HepG2 (cell line): ENCODE data around the gene C6orf62. TPM values are rescaled to one million over a fixed set of nuclear protein-coding genes. Genes with fewer than 3 reads are reported as not detected.
"Not testable (repeated sequence)": the region's sequence is repeated elsewhere in the genome, so short reads cannot be mapped to it uniquely, and the experiment has no call there.

Source experiments
- ATAC-seq: fragments of 200-7000 bp; cut with Tn5 transposase; 3 replicates; pipeline ENCODE4 v1.9.1; 2020; ENCODE audit warnings: mild to moderate bottlenecking, moderate library complexity
- BruUV-seq: library from RNA; stranded (reverse); fragments of 400-500 nt; replicated peaks from 2 replicates; lab custom pipeline; 2021; lab: Mats Ljungman, UMichigan
- CTCF ChIA-PET: fragments of 300-600 bp; formaldehyde crosslinking; extraction: SDS; loops from one replicate; lab custom pipeline; 2021; ENCODE audit warnings: low total read pairs, inconsistent platforms, low intra/inter-chr PET ratio; lab: Yijun Ruan, JAX
- POLR2A ChIA-PET: fragments of 350-600 bp; sonication (Branson Sonifier 250); formaldehyde crosslinking; loops from one replicate; lab custom pipeline; 2020; ENCODE audit warnings: antibody characterized with exemption, inconsistent platforms; lab: Yijun Ruan, JAX
- DNase-seq: peaks from one replicate; pipeline ENCODE4 v3.0.0-alpha.2; 2015; ENCODE audit warnings: low spot score
- FAIRE-seq: peaks from 3 replicates; lab custom pipeline; 2011; peaks lifted over from hg19 to GRCh38; lab: Jason Lieb, UNC
- H2AFZ ChIP-seq: one replicate; pipeline ENCODE4 v1.6.1; 2011; ENCODE audit warnings: low read length, inconsistent platforms
- H3K27ac ChIP-seq: fragments of 300-600 bp; 3 replicates; pipeline ENCODE4 v1.8.0; 2011; ENCODE audit warnings: mixed run types, mild to moderate bottlenecking, mixed read lengths, low read length, inconsistent platforms; ENCODE audit not compliant: insufficient read depth; ENCODE audit errors: extremely low read length
- H3K27me3 ChIP-seq, 2 experiments: fragments of 200-600 bp in 1 of 2; 2 replicates in 1 of 2; 3 replicates in 1 of 2; pipeline versions ENCODE4 v1.6.0 to v1.8.0; 2011; ENCODE audit warnings: low read length in 2 of 2, mild to moderate bottlenecking in 2 of 2, moderate library complexity in 2 of 2, inconsistent platforms in 1 of 2; ENCODE audit not compliant: insufficient read depth in 2 of 2, control insufficient read depth in 1 of 2
- H3K36me3 ChIP-seq, 2 experiments: fragments of 200-600 bp in 1 of 2; replicated peaks in 1 of 2; 2 replicates in 1 of 2; 3 replicates in 1 of 2; pipeline versions ENCODE4 v1.5.1 to v1.8.0; 2011; ENCODE audit warnings: low read length in 2 of 2, inconsistent platforms in 1 of 2; ENCODE audit not compliant: insufficient read depth in 2 of 2, control insufficient read depth in 1 of 2
- H3K4me1 ChIP-seq: 2 replicates; pipeline ENCODE4 v1.5.1; 2012; ENCODE audit warnings: low read length, inconsistent platforms; ENCODE audit not compliant: insufficient read depth
- H3K4me2 ChIP-seq: 2 replicates; pipeline ENCODE4 v1.6.0; 2011; ENCODE audit warnings: low read depth, low read length, inconsistent platforms
- H3K4me3 ChIP-seq, 3 experiments: fragments of 200-600 bp in 1 of 3; sonication (generic), shearing (Covaris generic) in 1 of 3; replicated peaks in 1 of 3; 2 replicates each; pipeline ENCODE4 v1.5.1; 2011 to 2016; ENCODE audit warnings: low read length in 3 of 3, inconsistent platforms in 2 of 3, low read depth in 2 of 3, mild to moderate bottlenecking in 2 of 3, control low read depth in 1 of 3, mixed read lengths in 1 of 3; ENCODE audit not compliant: insufficient read depth in 1 of 3
- H3K79me2 ChIP-seq: one replicate; pipeline ENCODE4 v1.6.1; 2011; ENCODE audit warnings: low read length, inconsistent platforms; ENCODE audit not compliant: insufficient read depth
- H3K9ac ChIP-seq: 2 replicates; pipeline ENCODE4 v1.6.0; 2011; ENCODE audit warnings: mild to moderate bottlenecking, low read depth, low read length, inconsistent platforms; ENCODE audit not compliant: insufficient read depth
- H3K9me3 ChIP-seq: 2 replicates; pipeline ENCODE4 v1.5.1; 2012; ENCODE audit warnings: mild to moderate bottlenecking, low read length
- H4K20me1 ChIP-seq: 2 replicates; pipeline ENCODE4 v1.6.0; 2011; ENCODE audit warnings: inconsistent platforms, mild to moderate bottlenecking, low read length, moderate library complexity; ENCODE audit not compliant: insufficient read depth
- ARID5B ChIP-seq: IDR thresholded peaks from 2 replicates; pipeline ENCODE4 v1.4.0; 2020; ENCODE audit warnings: mild to moderate bottlenecking, missing genetic modification reagents
- FOXA1 ChIP-seq, 2 experiments: fragments of 450-650 bp in 1 of 2; sonication (generic) in 1 of 2; formaldehyde crosslinking in 1 of 2; IDR thresholded peaks; 2 replicates each; pipeline versions ENCODE4 v1.4.0 to v1.6.1; 2016 to 2020; ENCODE audit warnings: missing genetic modification reagents in 1 of 2
- FOXA3 ChIP-seq: IDR thresholded peaks from 2 replicates; pipeline ENCODE4 v1.6.1; 2016; ENCODE audit warnings: missing genetic modification reagents, missing compliant biosample characterization
- MAX ChIP-seq: IDR thresholded peaks from 2 replicates; pipeline ENCODE4 v1.6.1; 2012; ENCODE audit warnings: inconsistent platforms
- PITX1 ChIP-seq: sonication (generic); formaldehyde crosslinking; IDR thresholded peaks from 2 replicates; pipeline ENCODE4 v1.5.1; 2020; ENCODE audit warnings: mild to moderate bottlenecking, missing genetic modification reagents
- RBFOX2 ChIP-seq: fragments of 200-400 bp; formaldehyde crosslinking; IDR thresholded peaks from 2 replicates; pipeline ENCODE4 v1.6.1; 2017; ENCODE audit warnings: low read depth, mild to moderate bottlenecking, low read length
- SAP130 ChIP-seq: IDR thresholded peaks from 2 replicates; pipeline ENCODE4 v1.6.1; 2016; ENCODE audit warnings: low read depth
- SCMH1 ChIP-seq: sonication (generic); formaldehyde crosslinking; IDR thresholded peaks from 2 replicates; pipeline ENCODE4 v1.9.0; 2021; ENCODE audit warnings: missing genetic modification reagents, mild to moderate bottlenecking, borderline replicate concordance
- SIX1 ChIP-seq: sonication (generic); formaldehyde crosslinking; IDR thresholded peaks from 2 replicates; pipeline ENCODE4 v1.4.0; 2020; ENCODE audit warnings: missing genetic modification reagents, borderline replicate concordance
- SOX13 ChIP-seq, 3 experiments: fragments of 450-650 bp in 1 of 3; sonication (generic) in 1 of 3; formaldehyde crosslinking in 1 of 3; IDR thresholded peaks in 2 of 3; conservative IDR thresholded peaks in 1 of 3; 2 replicates each; pipeline versions ENCODE4 v1.5.0 to v1.6.1; 2016 to 2020; ENCODE audit warnings: antibody characterized with exemption in 1 of 3, mild to moderate bottlenecking in 1 of 3, missing compliant biosample characterization in 1 of 3, missing genetic modification reagents in 1 of 3, moderate library complexity in 1 of 3
- SOX5 ChIP-seq: IDR thresholded peaks from 2 replicates; pipeline ENCODE4 v1.6.1; 2016; ENCODE audit warnings: borderline replicate concordance
- SOX6 ChIP-seq, 2 experiments: fragments of 450-650 bp in 1 of 2; sonication (generic) in 1 of 2; formaldehyde crosslinking in 1 of 2; IDR thresholded peaks; 2 replicates each; pipeline versions ENCODE4 v1.4.0 to v1.6.1; 2017 to 2020; ENCODE audit warnings: antibody characterized with exemption in 1 of 2, mild to moderate bottlenecking in 1 of 2, missing genetic modification reagents in 1 of 2
- ZBTB38 ChIP-seq: sonication (generic); formaldehyde crosslinking; IDR thresholded peaks from 2 replicates; pipeline ENCODE4 v1.5.1; 2020; ENCODE audit warnings: mild to moderate bottlenecking, missing genetic modification reagents
- ZNF292 ChIP-seq: sonication (generic); formaldehyde crosslinking; IDR thresholded peaks from 2 replicates; pipeline ENCODE4 v1.8.1; 2022; ENCODE audit warnings: mild to moderate bottlenecking, low read depth, missing genetic modification reagents, borderline replicate concordance
- ZSCAN29 ChIP-seq: sonication (generic); formaldehyde crosslinking; conservative IDR thresholded peaks from 2 replicates; pipeline ENCODE4 v1.4.0; 2020; ENCODE audit warnings: mild to moderate bottlenecking, missing genetic modification reagents
- WGBS: methylation state at CpG from one replicate; pipeline ENCODE4 v1.1.6; 2017; ENCODE audit warnings: low lambda C conversion rate; 5-methylcytosine and 5-hydroxymethylcytosine counted together
- in situ Hi-C: cut with HindIII; loops from 2 replicates; pipeline ENCODE4 v1.10.0; 2017; ENCODE audit warnings: low pct_unique_long_range_greater_than_20kb; ENCODE audit not compliant: extremely low pct_ligation_motif_present
- intact Hi-C: fragments of 100-400 bp; cut with micrococcal nuclease; formaldehyde crosslinking; loops from one replicate; pipeline ENCODE4 v1.10.0; 2022; ENCODE audit not compliant: unreplicated experiment
- polyA plus RNA-seq, 8 experiments: library from polyadenylated mRNA; depleted of rRNA in 3 of 8; stranded (reverse) in 7 of 8; unstranded in 1 of 8; fragments of >200 nt; fragmentation: Illumina TruSeq in 4 of 8; extraction: Trizol in 4 of 8; gene quantifications; 2 replicates each; pipeline versions ENCODE4 v1.2.1 to v1.2.3, GENCODE V29; 2011 to 2016; ENCODE audit warnings: low read depth in 4 of 8, missing spikeins in 1 of 8, mixed read lengths in 1 of 8; ENCODE audit not compliant: insufficient read depth in 1 of 8
- total RNA-seq, 5 experiments: library from RNA; depleted of rRNA; stranded (reverse); fragments of >200 nt; fragmentation: Illumina TruSeq; extraction: Trizol; gene quantifications; 2 replicates each; pipeline ENCODE4 v1.2.3, GENCODE V29; 2016; ENCODE audit warnings: low read depth in 1 of 5
- TF ChIP-seq, protein P1 (sequence below): sonication (generic); formaldehyde crosslinking; IDR thresholded peaks from 2 replicates; pipeline ENCODE4 v1.4.0; 2020; ENCODE audit warnings: missing genetic modification reagents

The C6orf62 gene
- total and polyA plus RNA-seq, 2 of the 13 experiments (the other 11 are each of a cell fraction or from before 2014, with no cell fraction given) = 54.8 to 90.4 TPM

DNA sequence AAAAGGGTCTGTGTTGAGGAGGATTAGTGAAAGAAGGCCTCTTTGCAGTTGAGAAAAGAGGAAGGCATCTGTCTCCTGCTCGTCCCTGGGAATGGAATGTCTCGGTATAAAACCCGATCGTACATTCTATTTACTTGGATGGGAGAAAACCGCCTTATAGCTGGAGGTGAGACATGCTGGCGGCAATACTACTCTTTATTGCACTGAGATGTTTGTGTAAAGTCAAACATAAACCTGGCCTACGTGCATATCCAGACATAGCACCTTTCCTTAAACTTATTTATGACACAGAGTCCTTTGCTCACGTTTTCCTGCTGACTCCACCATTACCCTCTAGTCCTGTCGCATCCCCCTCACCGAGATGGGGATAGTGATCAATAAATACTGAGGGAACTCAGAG is 56.7 kb downstream of the C6orf62 start (continued):
- no peak for TF ChIP-seq SCMH1 (CRISPR knock-in tag)
- TF ChIP-seq RBFOX2 = peak; percentile 32; the same call in 1 of the 2 replicates
- TF ChIP-seq FOXA1 (IDR thresholded peaks at IDR 0.05) = no peak
- no peak for TF ChIP-seq FOXA1 (CRISPR knock-in tag; IDR thresholded peaks at IDR 0.05)
- TF ChIP-seq, protein P1, sequence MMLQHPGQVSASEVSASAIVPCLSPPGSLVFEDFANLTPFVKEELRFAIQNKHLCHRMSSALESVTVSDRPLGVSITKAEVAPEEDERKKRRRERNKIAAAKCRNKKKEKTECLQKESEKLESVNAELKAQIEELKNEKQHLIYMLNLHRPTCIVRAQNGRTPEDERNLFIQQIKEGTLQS (CRISPR knock-in tag) = no peak

- DNase-seq; H2AFZ ChIP-seq; in situ Hi-C loops; POLR2A ChIA-PET; TF ChIP-seq SOX6, SOX13, FOXA1 (IDR thresholded peaks at IDR 0.05): not testable (repeated sequence)
- 0 out of 2 replicates have a peak, but pooled peaks have one; percentile 32 for TF ChIP-seq SOX6 (CRISPR knock-in tag; IDR thresholded peaks at IDR 0.05)
- TF ChIP-seq SOX13 (CRISPR knock-in tag; conservative IDR thresholded peaks at IDR 0.05 in 1 of 2, IDR thresholded peaks at IDR 0.05 in 1 of 2) = peak in 1 of 2 experiments; percentile 48; a peak in 2 of 4 replicates
- peak; percentile 88 for TF ChIP-seq PITX1
- peak; percentile 40; the same call in 1 of the 2 replicates for TF ChIP-seq SOX5 (CRISPR knock-in tag)
- TF ChIP-seq ZSCAN29 (CRISPR knock-in tag) = 0 out of 2 replicates have a peak, but pooled peaks have one; percentile 51
- TF ChIP-seq MAX = peak; percentile 26; the same call in 1 of the 2 replicates
- TF ChIP-seq ZNF292 (CRISPR knock-in tag) = peak; percentile 34; the same call in 1 of the 2 replicates
- 0 out of 2 replicates have a peak, but pooled peaks have one; percentile 42 for TF ChIP-seq SIX1 (CRISPR knock-in tag)
- TF ChIP-seq FOXA1 (CRISPR knock-in tag; IDR thresholded peaks at IDR 0.05) = peak; percentile 50
- 0 out of 2 replicates have a peak, but pooled peaks have one; percentile 31 for TF ChIP-seq ZBTB38 (CRISPR knock-in tag)
- peak; percentile 44; the same call in 1 of the 2 replicates for TF ChIP-seq FOXA3 (CRISPR knock-in tag)
- TF ChIP-seq SAP130 (CRISPR knock-in tag) = peak; percentile 34; the same call in 1 of the 2 replicates
- peak; percentile 39; the same call in 1 of the 2 replicates for TF ChIP-seq ARID5B
- TF ChIP-seq, all 625 proteins: peak for 13; not testable (repeated sequence) for 612
- H3K79me2 ChIP-seq = peaks cover 35% of the 10 kb centered on the region
- H4K20me1 ChIP-seq, FAIRE-seq, H3K4me3 ChIP-seq, BruUV-seq, H3K27ac ChIP-seq, H3K9me3 ChIP-seq, H3K27me3 ChIP-seq, H3K9ac ChIP-seq, ATAC-seq, intact Hi-C loops, CTCF ChIA-PET: not testable (repeated sequence)
- peaks cover 68% of the 10 kb centered on the region for H3K4me1 ChIP-seq
- 37% methylated on average over 5 of the region's 5 CpGs for WGBS
- H3K4me2 ChIP-seq = peak overlapping the region; percentile 26; the same call in 1 of the 2 replicates
- peaks cover 2 to 10% of the 10 kb centered on the region in 2 experiments; a peak in 3 of 5 replicates for H3K36me3 ChIP-seq
Measured at GRCh38 chr6:24661759-24662158, 57.2 kb downstream of the C6orf62 start.
